ENCODE data around the gene DHX34. TPM values are rescaled to one million over a fixed set of nuclear protein-coding genes. Genes with fewer than 3 reads are reported as not detected.

Gene DHX34
- total and polyA plus RNA-seq, 9 of the 15 experiments (the other 6 are each of a cell fraction or from before 2014, with no cell fraction given): 0.36 to 42.0 (median 15.0) TPM

DNA sequence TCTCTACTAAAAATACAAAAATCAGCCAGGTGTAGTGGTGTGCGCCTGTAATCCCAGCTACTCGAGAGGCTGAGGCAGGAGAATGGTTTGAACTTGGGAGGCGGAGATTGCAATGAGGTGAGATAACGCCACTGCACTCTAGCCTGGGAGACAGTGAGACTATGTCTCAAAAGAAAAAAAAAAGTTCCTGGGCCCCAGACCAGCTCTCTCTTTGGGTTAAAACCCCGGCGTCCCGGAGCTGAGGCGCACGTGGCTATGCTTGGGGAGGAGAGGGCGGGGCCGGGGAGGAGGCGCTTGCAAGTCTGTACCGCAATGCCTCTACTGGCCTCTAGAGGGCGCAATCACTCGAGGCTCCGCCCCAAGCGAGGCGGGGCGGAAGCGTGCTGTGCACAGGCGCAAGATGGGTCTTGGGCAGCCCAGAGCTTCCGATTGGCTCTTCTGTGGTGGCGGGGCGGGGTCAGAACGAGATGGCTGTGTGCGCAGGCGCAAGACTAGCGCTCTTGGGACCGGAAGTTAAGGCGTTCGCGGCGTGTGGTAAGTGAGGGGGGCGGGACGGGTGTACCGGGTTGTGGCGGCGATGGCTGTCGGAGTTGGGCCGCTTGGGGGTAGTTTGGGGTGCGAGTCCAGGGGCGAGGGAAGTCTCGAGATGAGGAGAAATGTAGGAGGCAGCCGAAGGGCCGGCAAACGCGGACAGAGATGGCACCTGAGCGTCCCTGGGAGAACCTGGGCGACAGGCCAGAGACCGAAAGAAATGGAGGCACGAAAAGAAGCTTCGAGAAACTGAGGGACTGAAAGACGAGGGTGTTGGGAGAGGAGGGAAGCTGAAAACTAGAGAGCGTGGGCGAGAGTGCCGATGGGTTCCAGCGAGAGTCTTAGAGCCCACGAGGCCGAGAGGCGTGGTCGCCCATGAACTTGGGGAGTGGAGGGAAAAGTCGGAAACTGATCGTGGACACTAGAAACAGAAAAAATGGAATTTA, at the start of gene DHX34 (continued):
- peak; percentile 52; the same call in 1 of the 2 replicates for TF ChIP-seq SMAD4 (CRISPR knock-in tag; conservative IDR thresholded peaks at IDR 0.05)
- TF ChIP-seq RCOR1 (IDR thresholded peaks at IDR 0.05; ENCODE audit: borderline replicate concordance in 1 of 2, low read depth in 2 of 2, low read length in 2 of 2): 0 out of 4 replicates have a peak, but pooled peaks of 1 of the 2 experiments have one; percentile 15
- no peak for TF ChIP-seq KLF10 (CRISPR knock-in tag; IDR thresholded peaks at IDR 0.05)
- TF ChIP-seq MECOM (CRISPR knock-in tag; IDR thresholded peaks at IDR 0.05): no peak
- peak; percentile 89; the same call in 1 of the 2 replicates for TF ChIP-seq LARP7 (IDR thresholded peaks at IDR 0.05)
- TF ChIP-seq SMAD2 (IDR thresholded peaks at IDR 0.05; ENCODE audit: low read depth, low read length): no peak
- TF ChIP-seq ZNF764 (CRISPR knock-in tag; IDR thresholded peaks at IDR 0.05; ENCODE audit: low read depth): no peak
- TF ChIP-seq HNRNPLL (IDR thresholded peaks at IDR 0.05; ENCODE audit: low read depth, low read length, poor library complexity, severe bottlenecking): peak; percentile 18
- peak; percentile 76 to 92; a peak in 2 of 4 replicates for TF ChIP-seq SIN3A (IDR thresholded peaks at IDR 0.05; ENCODE audit: borderline replicate concordance in 2 of 2, control insufficient read depth in 1 of 2, low read depth in 2 of 2, low read length in 2 of 2)
- TF ChIP-seq, protein P1, sequence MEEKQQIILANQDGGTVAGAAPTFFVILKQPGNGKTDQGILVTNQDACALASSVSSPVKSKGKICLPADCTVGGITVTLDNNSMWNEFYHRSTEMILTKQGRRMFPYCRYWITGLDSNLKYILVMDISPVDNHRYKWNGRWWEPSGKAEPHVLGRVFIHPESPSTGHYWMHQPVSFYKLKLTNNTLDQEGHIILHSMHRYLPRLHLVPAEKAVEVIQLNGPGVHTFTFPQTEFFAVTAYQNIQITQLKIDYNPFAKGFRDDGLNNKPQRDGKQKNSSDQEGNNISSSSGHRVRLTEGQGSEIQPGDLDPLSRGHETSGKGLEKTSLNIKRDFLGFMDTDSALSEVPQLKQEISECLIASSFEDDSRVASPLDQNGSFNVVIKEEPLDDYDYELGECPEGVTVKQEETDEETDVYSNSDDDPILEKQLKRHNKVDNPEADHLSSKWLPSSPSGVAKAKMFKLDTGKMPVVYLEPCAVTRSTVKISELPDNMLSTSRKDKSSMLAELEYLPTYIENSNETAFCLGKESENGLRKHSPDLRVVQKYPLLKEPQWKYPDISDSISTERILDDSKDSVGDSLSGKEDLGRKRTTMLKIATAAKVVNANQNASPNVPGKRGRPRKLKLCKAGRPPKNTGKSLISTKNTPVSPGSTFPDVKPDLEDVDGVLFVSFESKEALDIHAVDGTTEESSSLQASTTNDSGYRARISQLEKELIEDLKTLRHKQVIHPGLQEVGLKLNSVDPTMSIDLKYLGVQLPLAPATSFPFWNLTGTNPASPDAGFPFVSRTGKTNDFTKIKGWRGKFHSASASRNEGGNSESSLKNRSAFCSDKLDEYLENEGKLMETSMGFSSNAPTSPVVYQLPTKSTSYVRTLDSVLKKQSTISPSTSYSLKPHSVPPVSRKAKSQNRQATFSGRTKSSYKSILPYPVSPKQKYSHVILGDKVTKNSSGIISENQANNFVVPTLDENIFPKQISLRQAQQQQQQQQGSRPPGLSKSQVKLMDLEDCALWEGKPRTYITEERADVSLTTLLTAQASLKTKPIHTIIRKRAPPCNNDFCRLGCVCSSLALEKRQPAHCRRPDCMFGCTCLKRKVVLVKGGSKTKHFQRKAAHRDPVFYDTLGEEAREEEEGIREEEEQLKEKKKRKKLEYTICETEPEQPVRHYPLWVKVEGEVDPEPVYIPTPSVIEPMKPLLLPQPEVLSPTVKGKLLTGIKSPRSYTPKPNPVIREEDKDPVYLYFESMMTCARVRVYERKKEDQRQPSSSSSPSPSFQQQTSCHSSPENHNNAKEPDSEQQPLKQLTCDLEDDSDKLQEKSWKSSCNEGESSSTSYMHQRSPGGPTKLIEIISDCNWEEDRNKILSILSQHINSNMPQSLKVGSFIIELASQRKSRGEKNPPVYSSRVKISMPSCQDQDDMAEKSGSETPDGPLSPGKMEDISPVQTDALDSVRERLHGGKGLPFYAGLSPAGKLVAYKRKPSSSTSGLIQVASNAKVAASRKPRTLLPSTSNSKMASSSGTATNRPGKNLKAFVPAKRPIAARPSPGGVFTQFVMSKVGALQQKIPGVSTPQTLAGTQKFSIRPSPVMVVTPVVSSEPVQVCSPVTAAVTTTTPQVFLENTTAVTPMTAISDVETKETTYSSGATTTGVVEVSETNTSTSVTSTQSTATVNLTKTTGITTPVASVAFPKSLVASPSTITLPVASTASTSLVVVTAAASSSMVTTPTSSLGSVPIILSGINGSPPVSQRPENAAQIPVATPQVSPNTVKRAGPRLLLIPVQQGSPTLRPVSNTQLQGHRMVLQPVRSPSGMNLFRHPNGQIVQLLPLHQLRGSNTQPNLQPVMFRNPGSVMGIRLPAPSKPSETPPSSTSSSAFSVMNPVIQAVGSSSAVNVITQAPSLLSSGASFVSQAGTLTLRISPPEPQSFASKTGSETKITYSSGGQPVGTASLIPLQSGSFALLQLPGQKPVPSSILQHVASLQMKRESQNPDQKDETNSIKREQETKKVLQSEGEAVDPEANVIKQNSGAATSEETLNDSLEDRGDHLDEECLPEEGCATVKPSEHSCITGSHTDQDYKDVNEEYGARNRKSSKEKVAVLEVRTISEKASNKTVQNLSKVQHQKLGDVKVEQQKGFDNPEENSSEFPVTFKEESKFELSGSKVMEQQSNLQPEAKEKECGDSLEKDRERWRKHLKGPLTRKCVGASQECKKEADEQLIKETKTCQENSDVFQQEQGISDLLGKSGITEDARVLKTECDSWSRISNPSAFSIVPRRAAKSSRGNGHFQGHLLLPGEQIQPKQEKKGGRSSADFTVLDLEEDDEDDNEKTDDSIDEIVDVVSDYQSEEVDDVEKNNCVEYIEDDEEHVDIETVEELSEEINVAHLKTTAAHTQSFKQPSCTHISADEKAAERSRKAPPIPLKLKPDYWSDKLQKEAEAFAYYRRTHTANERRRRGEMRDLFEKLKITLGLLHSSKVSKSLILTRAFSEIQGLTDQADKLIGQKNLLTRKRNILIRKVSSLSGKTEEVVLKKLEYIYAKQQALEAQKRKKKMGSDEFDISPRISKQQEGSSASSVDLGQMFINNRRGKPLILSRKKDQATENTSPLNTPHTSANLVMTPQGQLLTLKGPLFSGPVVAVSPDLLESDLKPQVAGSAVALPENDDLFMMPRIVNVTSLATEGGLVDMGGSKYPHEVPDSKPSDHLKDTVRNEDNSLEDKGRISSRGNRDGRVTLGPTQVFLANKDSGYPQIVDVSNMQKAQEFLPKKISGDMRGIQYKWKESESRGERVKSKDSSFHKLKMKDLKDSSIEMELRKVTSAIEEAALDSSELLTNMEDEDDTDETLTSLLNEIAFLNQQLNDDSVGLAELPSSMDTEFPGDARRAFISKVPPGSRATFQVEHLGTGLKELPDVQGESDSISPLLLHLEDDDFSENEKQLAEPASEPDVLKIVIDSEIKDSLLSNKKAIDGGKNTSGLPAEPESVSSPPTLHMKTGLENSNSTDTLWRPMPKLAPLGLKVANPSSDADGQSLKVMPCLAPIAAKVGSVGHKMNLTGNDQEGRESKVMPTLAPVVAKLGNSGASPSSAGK (IDR thresholded peaks at IDR 0.05): peak; percentile 92
- no peak for TF ChIP-seq ZNF644 (tag; IDR thresholded peaks at IDR 0.05; ENCODE audit: low read depth)
- peak; percentile 65; the same call in 1 of the 2 replicates for TF ChIP-seq ESRRA (IDR thresholded peaks at IDR 0.05; ENCODE audit: borderline replicate concordance, low read depth)
- peak; percentile 68; the same call in 1 of the 2 replicates for TF ChIP-seq SPI1 (IDR thresholded peaks at IDR 0.05; ENCODE audit: borderline replicate concordance, low read depth, low read length)
- peak in 2 of 3 experiments; percentile 42 to 79 for TF ChIP-seq YY1 (IDR thresholded peaks at IDR 0.05; ENCODE audit: borderline replicate concordance in 1 of 3, control insufficient read depth in 1 of 3, extremely low read depth in 1 of 3, insufficient read depth in 3 of 3, insufficient read length in 1 of 3, insufficient replicate concordance in 2 of 3, low read depth in 1 of 3, low read length in 2 of 3)
